ENCODE results near the gene ALPK1. TPM values are rescaled to one million over a fixed set of nuclear protein-coding genes. Genes with fewer than 3 reads are reported as not detected.

The ALPK1 gene
- total and polyA plus RNA-seq, 2 experiments from 2014 or later: 0.10 to 0.49 TPM

DNA sequence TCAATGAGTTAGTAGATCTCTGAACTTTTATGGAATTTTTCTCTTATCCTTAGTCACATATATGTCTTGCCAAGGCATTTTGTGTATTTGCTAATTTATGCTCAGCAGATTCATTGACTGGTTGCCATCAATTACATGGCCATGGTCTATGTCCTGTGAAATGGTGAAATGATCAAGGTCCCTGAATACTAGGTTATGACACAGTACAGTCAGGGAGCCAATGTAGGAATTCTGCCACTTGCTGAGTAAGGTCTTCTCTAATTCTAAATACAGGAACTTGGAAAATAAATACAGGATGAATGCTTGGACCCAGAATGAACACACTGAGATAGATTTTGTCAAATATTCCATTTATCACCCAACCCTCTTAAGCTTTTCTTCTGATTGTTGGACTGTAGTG, 35.2 kb downstream of the ALPK1 start:
- no peaks in the 10 kb centered on the region for H3K9me3 Mint-ChIP-seq
- Histone ChIP-seq H2AFZ (no peak overlapping the region), H3K9me2 (ENCODE audit: insufficient read depth) (no peaks in the 10 kb centered on the region; the same call in 1 of the 2 replicates), H3K4me3 (no peak overlapping the region), H3F3A (replicated peaks; ENCODE audit: low read depth) (no peaks in the 10 kb centered on the region), H3K36me3 (ENCODE audit: insufficient read depth) (no peaks in the 10 kb centered on the region), H3K27me3 (ENCODE audit: insufficient read depth) (no peaks in the 10 kb centered on the region), H3K79me2 (replicated peaks; ENCODE audit: insufficient read depth) (no peaks in the 10 kb centered on the region), H3K4me2 (no peak overlapping the region), H4K20me1 (replicated peaks; ENCODE audit: insufficient read depth) (no peaks in the 10 kb centered on the region; the same call in 1 of the 2 replicates), H3K27ac (ENCODE audit: low read depth) (no peak overlapping the region), H3K4me1 (ENCODE audit: insufficient read depth) (no peaks in the 10 kb centered on the region)
- no peaks in the 10 kb centered on the region for H3K27me3 Mint-ChIP-seq (ENCODE audit: insufficient read depth, low read depth, poor library complexity)
- H3K36me3 Mint-ChIP-seq (ENCODE audit: low read depth): no peaks in the 10 kb centered on the region
- DNase-seq (ENCODE audit: low spot score) (no peak), ATAC-seq (no peak)
- H3K4me1 Mint-ChIP-seq: peaks cover 3% of the 10 kb centered on the region; the same call in 2 of the 3 replicates
- no peak for TF ChIP-seq NANOG (IDR thresholded peaks at IDR 0.05; ENCODE audit: borderline replicate concordance)
- TF ChIP-seq CREB1 (CRISPR knock-in tag; IDR thresholded peaks at IDR 0.05; ENCODE audit: low read depth): no peak
- no peak for TF ChIP-seq EZH2phosphoT487 (IDR thresholded peaks at IDR 0.05; ENCODE audit: unreplicated experiment)
- no peak for TF ChIP-seq ZNF114 (CRISPR knock-in tag; IDR thresholded peaks at IDR 0.05)
- TF ChIP-seq STAT1 (IDR thresholded peaks at IDR 0.05; ENCODE audit: unreplicated experiment): no peak
- no peak for TF ChIP-seq JUNB (IDR thresholded peaks at IDR 0.05; ENCODE audit: unreplicated experiment)
- TF ChIP-seq POLR2AphosphoS5 (IDR thresholded peaks at IDR 0.05; ENCODE audit: low read depth): no peak
- TF ChIP-seq, protein P1, sequence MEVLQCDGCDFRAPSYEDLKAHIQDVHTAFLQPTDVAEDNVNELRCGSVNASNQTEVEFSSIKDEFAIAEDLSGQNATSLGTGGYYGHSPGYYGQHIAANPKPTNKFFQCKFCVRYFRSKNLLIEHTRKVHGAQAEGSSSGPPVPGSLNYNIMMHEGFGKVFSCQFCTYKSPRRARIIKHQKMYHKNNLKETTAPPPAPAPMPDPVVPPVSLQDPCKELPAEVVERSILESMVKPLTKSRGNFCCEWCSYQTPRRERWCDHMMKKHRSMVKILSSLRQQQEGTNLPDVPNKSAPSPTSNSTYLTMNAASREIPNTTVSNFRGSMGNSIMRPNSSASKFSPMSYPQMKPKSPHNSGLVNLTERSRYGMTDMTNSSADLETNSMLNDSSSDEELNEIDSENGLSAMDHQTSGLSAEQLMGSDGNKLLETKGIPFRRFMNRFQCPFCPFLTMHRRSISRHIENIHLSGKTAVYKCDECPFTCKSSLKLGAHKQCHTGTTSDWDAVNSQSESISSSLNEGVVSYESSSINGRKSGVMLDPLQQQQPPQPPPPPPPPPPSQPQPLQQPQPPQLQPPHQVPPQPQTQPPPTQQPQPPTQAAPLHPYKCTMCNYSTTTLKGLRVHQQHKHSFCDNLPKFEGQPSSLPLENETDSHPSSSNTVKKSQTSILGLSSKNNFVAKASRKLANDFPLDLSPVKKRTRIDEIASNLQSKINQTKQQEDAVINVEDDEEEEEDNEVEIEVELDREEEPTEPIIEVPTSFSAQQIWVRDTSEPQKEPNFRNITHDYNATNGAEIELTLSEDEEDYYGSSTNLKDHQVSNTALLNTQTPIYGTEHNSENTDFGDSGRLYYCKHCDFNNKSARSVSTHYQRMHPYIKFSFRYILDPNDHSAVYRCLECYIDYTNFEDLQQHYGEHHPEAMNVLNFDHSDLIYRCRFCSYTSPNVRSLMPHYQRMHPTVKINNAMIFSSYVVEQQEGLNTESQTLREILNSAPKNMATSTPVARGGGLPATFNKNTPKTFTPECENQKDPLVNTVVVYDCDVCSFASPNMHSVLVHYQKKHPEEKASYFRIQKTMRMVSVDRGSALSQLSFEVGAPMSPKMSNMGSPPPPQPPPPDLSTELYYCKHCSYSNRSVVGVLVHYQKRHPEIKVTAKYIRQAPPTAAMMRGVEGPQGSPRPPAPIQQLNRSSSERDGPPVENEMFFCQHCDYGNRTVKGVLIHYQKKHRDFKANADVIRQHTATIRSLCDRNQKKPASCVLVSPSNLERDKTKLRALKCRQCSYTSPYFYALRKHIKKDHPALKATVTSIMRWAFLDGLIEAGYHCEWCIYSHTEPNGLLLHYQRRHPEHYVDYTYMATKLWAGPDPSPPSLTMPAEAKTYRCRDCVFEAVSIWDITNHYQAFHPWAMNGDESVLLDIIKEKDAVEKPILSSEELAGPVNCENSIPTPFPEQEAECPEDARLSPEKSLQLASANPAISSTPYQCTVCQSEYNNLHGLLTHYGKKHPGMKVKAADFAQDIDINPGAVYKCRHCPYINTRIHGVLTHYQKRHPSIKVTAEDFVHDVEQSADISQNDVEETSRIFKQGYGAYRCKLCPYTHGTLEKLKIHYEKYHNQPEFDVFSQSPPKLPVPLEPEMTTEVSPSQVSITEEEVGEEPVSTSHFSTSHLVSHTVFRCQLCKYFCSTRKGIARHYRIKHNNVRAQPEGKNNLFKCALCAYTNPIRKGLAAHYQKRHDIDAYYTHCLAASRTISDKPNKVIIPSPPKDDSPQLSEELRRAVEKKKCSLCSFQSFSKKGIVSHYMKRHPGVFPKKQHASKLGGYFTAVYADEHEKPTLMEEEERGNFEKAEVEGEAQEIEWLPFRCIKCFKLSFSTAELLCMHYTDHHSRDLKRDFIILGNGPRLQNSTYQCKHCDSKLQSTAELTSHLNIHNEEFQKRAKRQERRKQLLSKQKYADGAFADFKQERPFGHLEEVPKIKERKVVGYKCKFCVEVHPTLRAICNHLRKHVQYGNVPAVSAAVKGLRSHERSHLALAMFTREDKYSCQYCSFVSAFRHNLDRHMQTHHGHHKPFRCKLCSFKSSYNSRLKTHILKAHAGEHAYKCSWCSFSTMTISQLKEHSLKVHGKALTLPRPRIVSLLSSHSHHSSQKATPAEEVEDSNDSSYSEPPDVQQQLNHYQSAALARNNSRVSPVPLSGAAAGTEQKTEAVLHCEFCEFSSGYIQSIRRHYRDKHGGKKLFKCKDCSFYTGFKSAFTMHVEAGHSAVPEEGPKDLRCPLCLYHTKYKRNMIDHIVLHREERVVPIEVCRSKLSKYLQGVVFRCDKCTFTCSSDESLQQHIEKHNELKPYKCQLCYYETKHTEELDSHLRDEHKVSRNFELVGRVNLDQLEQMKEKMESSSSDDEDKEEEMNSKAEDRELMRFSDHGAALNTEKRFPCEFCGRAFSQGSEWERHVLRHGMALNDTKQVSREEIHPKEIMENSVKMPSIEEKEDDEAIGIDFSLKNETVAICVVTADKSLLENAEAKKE (CRISPR knock-in tag; IDR thresholded peaks at IDR 0.05): no peak
- TF ChIP-seq ZNF331 (CRISPR knock-in tag; IDR thresholded peaks at IDR 0.05; ENCODE audit: low read depth): no peak
- no peak for TF ChIP-seq EZH2 (IDR thresholded peaks at IDR 0.05; ENCODE audit: low read depth, unreplicated experiment)
- TF ChIP-seq, protein P2, sequence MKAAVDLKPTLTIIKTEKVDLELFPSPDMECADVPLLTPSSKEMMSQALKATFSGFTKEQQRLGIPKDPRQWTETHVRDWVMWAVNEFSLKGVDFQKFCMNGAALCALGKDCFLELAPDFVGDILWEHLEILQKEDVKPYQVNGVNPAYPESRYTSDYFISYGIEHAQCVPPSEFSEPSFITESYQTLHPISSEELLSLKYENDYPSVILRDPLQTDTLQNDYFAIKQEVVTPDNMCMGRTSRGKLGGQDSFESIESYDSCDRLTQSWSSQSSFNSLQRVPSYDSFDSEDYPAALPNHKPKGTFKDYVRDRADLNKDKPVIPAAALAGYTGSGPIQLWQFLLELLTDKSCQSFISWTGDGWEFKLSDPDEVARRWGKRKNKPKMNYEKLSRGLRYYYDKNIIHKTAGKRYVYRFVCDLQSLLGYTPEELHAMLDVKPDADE (IDR thresholded peaks at IDR 0.05): no peak
- TF ChIP-seq, protein P3, sequence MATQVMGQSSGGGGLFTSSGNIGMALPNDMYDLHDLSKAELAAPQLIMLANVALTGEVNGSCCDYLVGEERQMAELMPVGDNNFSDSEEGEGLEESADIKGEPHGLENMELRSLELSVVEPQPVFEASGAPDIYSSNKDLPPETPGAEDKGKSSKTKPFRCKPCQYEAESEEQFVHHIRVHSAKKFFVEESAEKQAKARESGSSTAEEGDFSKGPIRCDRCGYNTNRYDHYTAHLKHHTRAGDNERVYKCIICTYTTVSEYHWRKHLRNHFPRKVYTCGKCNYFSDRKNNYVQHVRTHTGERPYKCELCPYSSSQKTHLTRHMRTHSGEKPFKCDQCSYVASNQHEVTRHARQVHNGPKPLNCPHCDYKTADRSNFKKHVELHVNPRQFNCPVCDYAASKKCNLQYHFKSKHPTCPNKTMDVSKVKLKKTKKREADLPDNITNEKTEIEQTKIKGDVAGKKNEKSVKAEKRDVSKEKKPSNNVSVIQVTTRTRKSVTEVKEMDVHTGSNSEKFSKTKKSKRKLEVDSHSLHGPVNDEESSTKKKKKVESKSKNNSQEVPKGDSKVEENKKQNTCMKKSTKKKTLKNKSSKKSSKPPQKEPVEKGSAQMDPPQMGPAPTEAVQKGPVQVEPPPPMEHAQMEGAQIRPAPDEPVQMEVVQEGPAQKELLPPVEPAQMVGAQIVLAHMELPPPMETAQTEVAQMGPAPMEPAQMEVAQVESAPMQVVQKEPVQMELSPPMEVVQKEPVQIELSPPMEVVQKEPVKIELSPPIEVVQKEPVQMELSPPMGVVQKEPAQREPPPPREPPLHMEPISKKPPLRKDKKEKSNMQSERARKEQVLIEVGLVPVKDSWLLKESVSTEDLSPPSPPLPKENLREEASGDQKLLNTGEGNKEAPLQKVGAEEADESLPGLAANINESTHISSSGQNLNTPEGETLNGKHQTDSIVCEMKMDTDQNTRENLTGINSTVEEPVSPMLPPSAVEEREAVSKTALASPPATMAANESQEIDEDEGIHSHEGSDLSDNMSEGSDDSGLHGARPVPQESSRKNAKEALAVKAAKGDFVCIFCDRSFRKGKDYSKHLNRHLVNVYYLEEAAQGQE (IDR thresholded peaks at IDR 0.05; ENCODE audit: unreplicated experiment): no peak
- TF ChIP-seq, protein P4, sequence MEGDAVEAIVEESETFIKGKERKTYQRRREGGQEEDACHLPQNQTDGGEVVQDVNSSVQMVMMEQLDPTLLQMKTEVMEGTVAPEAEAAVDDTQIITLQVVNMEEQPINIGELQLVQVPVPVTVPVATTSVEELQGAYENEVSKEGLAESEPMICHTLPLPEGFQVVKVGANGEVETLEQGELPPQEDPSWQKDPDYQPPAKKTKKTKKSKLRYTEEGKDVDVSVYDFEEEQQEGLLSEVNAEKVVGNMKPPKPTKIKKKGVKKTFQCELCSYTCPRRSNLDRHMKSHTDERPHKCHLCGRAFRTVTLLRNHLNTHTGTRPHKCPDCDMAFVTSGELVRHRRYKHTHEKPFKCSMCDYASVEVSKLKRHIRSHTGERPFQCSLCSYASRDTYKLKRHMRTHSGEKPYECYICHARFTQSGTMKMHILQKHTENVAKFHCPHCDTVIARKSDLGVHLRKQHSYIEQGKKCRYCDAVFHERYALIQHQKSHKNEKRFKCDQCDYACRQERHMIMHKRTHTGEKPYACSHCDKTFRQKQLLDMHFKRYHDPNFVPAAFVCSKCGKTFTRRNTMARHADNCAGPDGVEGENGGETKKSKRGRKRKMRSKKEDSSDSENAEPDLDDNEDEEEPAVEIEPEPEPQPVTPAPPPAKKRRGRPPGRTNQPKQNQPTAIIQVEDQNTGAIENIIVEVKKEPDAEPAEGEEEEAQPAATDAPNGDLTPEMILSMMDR (conservative IDR thresholded peaks at IDR 0.05; ENCODE audit: low read depth in 2 of 2): no peak
- no peak overlapping the region for H3K27ac Mint-ChIP-seq
- no peak overlapping the region for H3K4me3 Mint-ChIP-seq

Measured in GM23338 (cell line).